GM19328 (cell line): Measurements from ENCODE around the gene WNT7B.
"Not testable (repeated sequence)": the region's sequence is repeated elsewhere in the genome, so short reads cannot be mapped to it uniquely, and the experiment has no call there.

ENCODE experiments used
- ATAC-seq: cut with Tn5 transposase; IDR thresholded peaks from one replicate; pipeline ENCODE4 v1.9.1; 2021; ENCODE audit warnings: mild to moderate bottlenecking, moderate library complexity; ENCODE audit not compliant: unreplicated experiment

The WNT7B gene

GRCh38 chr22:46008836-46009596, 32.1 kb upstream of the WNT7B start:
- no peak for ATAC-seq

- ATAC-seq, result no peak
Measured at GRCh38 chr22:46008291-46008690, 31.3 kb upstream of the WNT7B start.

- ATAC-seq, result no peak
Measured at GRCh38 chr22:46007848-46008261, 30.9 kb upstream of the WNT7B start.

GRCh38 chr22:46007003-46007847, 30.3 kb upstream of the WNT7B start:
- no peak for ATAC-seq

- no peak for ATAC-seq
Measured at GRCh38 chr22:46006379-46007002, 29.5 kb upstream of the WNT7B start.

- not testable (repeated sequence) for ATAC-seq
Measured at GRCh38 chr22:46005116-46005705, 28.2 kb upstream of the WNT7B start.

GRCh38 chr22:46004105-46004866, 27.3 kb upstream of the WNT7B start:
- ATAC-seq, result no peak

- no peak for ATAC-seq
Measured at GRCh38 chr22:46003271-46004091, 26.5 kb upstream of the WNT7B start.

GRCh38 chr22:46002757-46003270, 25.9 kb upstream of the WNT7B start:
- ATAC-seq, result no peak

GRCh38 chr22:46001426-46002106, 24.6 kb upstream of the WNT7B start:
- ATAC-seq, result no peak

- ATAC-seq, result no peak
Measured at GRCh38 chr22:46001046-46001425, 24.1 kb upstream of the WNT7B start.

GRCh38 chr22:46000081-46001027, 23.4 kb upstream of the WNT7B start:
- no peak for ATAC-seq

GRCh38 chr22:45999379-45999971, 22.5 kb upstream of the WNT7B start:
- no peak for ATAC-seq

GRCh38 chr22:45998638-45999378, 21.8 kb upstream of the WNT7B start:
- ATAC-seq, result no peak

- ATAC-seq, result no peak
Measured at GRCh38 chr22:45997777-45998637, 21.0 kb upstream of the WNT7B start.
